ENCODE measurements around the gene CCDC97.

Gene CCDC97

DNA sequence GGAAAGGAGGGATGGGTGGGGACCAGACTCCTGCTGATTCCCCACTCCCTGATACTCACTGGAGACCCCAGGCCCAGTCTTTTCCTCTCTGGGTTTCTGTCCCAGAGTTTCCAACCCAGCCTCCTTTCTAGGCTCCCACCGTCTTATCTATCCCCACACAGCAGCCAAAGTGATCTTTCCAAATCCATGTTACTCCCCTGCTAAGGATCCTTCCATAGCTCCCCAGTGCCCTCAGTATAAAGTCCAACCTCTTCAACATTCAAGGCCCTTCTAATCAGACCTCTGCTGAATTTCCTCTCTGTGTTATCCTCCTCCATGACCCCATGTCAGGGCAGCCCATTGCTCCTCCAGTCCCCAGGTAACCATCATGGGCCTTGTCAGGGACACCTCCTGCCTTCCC is 45.1 kb downstream of the CCDC97 start:
- H3K9me3 ChIP-seq (ENCODE audit: insufficient read depth, low read depth, low read length) = no peaks in the 10 kb centered on the region
- H3K27me3 ChIP-seq (ENCODE audit: insufficient read depth, low read length, poor library complexity, severe bottlenecking) = no peaks in the 10 kb centered on the region
- H2AFZ ChIP-seq (ENCODE audit: low read length) = no peak overlapping the region
- peaks cover 37% of the 10 kb centered on the region for H3K4me1 ChIP-seq (ENCODE audit: insufficient read depth, low read length, poor library complexity, severe bottlenecking)
- H3K9me2 ChIP-seq (replicated peaks; ENCODE audit: low read depth, low read length) = no peaks in the 10 kb centered on the region
- H3K79me2 ChIP-seq (ENCODE audit: insufficient read depth, low read length) = peaks cover 45% of the 10 kb centered on the region
- no peak overlapping the region for H3K4me3 ChIP-seq (ENCODE audit: low read length, poor library complexity, severe bottlenecking)
- H3K36me3 ChIP-seq (ENCODE audit: insufficient read depth, low read length) = no peaks in the 10 kb centered on the region
- H4K20me1 ChIP-seq (ENCODE audit: insufficient read depth, low read length, poor library complexity, severe bottlenecking) = peaks cover 22% of the 10 kb centered on the region
- H3K9ac ChIP-seq (ENCODE audit: low read depth, low read length, poor library complexity, severe bottlenecking) = peak overlapping the region; percentile 92
- peak overlapping the region; percentile 100 for H3K4me2 ChIP-seq (ENCODE audit: low read depth, low read length, poor library complexity, severe bottlenecking)
- no peaks in the 10 kb centered on the region; the same call in 1 of the 2 replicates for H3F3A ChIP-seq (ENCODE audit: low read depth)
- no peak for TF ChIP-seq EZH2phosphoT487 (IDR thresholded peaks at IDR 0.05; ENCODE audit: borderline replicate concordance)
- TF ChIP-seq, protein P1, sequence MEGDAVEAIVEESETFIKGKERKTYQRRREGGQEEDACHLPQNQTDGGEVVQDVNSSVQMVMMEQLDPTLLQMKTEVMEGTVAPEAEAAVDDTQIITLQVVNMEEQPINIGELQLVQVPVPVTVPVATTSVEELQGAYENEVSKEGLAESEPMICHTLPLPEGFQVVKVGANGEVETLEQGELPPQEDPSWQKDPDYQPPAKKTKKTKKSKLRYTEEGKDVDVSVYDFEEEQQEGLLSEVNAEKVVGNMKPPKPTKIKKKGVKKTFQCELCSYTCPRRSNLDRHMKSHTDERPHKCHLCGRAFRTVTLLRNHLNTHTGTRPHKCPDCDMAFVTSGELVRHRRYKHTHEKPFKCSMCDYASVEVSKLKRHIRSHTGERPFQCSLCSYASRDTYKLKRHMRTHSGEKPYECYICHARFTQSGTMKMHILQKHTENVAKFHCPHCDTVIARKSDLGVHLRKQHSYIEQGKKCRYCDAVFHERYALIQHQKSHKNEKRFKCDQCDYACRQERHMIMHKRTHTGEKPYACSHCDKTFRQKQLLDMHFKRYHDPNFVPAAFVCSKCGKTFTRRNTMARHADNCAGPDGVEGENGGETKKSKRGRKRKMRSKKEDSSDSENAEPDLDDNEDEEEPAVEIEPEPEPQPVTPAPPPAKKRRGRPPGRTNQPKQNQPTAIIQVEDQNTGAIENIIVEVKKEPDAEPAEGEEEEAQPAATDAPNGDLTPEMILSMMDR (conservative IDR thresholded peaks at IDR 0.05; ENCODE audit: low read length) = no peak

DNA sequence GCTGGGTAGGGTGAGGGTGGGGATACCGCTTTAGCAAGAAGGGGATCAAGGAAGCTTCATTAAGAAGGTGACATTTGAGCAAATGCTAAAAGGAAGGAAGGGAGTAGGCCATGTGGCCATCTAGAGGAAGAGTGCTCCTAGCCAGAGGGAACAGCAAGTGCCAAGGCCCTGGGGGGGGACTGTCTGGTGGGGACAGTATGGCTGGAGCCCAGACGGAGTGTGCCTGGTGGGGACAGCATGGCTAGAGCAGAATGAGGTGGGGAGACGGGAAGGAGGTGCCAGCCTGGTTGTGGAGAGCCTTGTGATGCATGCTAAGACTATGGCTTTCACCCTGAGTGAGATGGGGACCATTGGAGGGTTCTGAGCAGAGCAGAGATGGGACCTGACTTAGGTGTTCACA is 45.8 kb downstream of the CCDC97 start:
- Histone ChIP-seq H3K9me3 (ENCODE audit: insufficient read depth, low read depth, low read length) (no peaks in the 10 kb centered on the region), H3K4me3 (ENCODE audit: low read length, poor library complexity, severe bottlenecking) (no peak overlapping the region), H3K4me1 (ENCODE audit: insufficient read depth, low read length, poor library complexity, severe bottlenecking) (peaks cover 32% of the 10 kb centered on the region), H3F3A (ENCODE audit: low read depth) (no peaks in the 10 kb centered on the region; the same call in 1 of the 2 replicates), H3K36me3 (ENCODE audit: insufficient read depth, low read length) (no peaks in the 10 kb centered on the region), H3K9ac (ENCODE audit: low read depth, low read length, poor library complexity, severe bottlenecking) (peak overlapping the region; percentile 35), H3K79me2 (ENCODE audit: insufficient read depth, low read length) (peaks cover 37% of the 10 kb centered on the region), H3K9me2 (replicated peaks; ENCODE audit: low read depth, low read length) (no peaks in the 10 kb centered on the region), H3K27me3 (ENCODE audit: insufficient read depth, low read length, poor library complexity, severe bottlenecking) (no peaks in the 10 kb centered on the region), H4K20me1 (ENCODE audit: insufficient read depth, low read length, poor library complexity, severe bottlenecking) (peaks cover 16% of the 10 kb centered on the region), H3K4me2 (ENCODE audit: low read depth, low read length, poor library complexity, severe bottlenecking) (no peak overlapping the region), H2AFZ (ENCODE audit: low read length) (no peak overlapping the region)
- TF ChIP-seq, protein P1 (conservative IDR thresholded peaks at IDR 0.05; ENCODE audit: low read length) = no peak
- TF ChIP-seq EZH2phosphoT487 (IDR thresholded peaks at IDR 0.05; ENCODE audit: borderline replicate concordance) = no peak

DNA sequence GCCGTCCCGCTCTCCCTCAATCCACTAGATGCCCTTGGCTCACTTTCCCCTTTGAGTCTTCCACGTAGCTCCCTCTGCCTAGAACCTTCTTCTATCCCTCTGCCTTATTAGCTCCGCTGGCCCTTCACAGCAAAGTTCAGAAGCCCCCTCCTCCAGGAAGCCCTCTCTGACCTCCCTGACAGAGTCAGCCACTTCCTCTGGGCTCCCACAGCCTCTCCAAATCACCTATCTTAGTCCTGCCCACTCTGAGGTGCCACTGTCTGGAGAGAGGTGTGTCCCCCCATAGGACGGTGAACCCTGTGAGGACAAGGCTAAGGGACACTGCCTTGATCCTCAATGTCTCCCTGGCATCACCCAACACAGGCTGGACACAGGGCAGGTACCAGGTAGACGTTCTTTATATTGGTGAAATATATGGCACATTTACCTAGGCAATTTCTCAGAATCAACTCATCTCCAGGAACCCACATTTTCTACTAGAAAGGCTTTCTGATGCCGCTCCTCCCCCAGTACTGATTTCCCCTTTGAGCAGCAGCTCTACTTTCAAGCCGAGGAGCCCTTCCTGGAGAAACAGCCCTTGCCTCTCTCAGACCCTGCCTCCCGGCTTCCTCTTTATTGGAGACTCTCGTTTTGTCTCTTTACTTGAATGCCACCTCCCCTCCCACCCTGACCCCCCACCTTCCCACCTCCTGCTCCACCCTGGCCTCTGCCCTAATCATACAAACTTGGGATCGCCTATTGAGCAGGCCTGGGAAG is 47.2 kb downstream of the CCDC97 start:
- H3K9ac ChIP-seq (ENCODE audit: low read depth, low read length, poor library complexity, severe bottlenecking) = no peak overlapping the region
- no peak overlapping the region for H3K4me2 ChIP-seq (ENCODE audit: low read depth, low read length, poor library complexity, severe bottlenecking)
- no peak overlapping the region for H2AFZ ChIP-seq (ENCODE audit: low read length)

More for the DNA sequence above, 47.2 kb downstream of the CCDC97 start:
- TF ChIP-seq, protein P1 (conservative IDR thresholded peaks at IDR 0.05; ENCODE audit: low read length) = no peak
- no peak for TF ChIP-seq EZH2phosphoT487 (IDR thresholded peaks at IDR 0.05; ENCODE audit: borderline replicate concordance)
- peaks cover 28% of the 10 kb centered on the region for H3K4me1 ChIP-seq (ENCODE audit: insufficient read depth, low read length, poor library complexity, severe bottlenecking)
- H4K20me1 ChIP-seq (ENCODE audit: insufficient read depth, low read length, poor library complexity, severe bottlenecking) = peaks cover 2% of the 10 kb centered on the region
- H3K27me3 ChIP-seq (ENCODE audit: insufficient read depth, low read length, poor library complexity, severe bottlenecking) = no peaks in the 10 kb centered on the region
- H3F3A ChIP-seq (ENCODE audit: low read depth) = no peaks in the 10 kb centered on the region
- H3K36me3 ChIP-seq (ENCODE audit: insufficient read depth, low read length) = no peaks in the 10 kb centered on the region
- no peak overlapping the region for H3K4me3 ChIP-seq (ENCODE audit: low read length, poor library complexity, severe bottlenecking)
- no peaks in the 10 kb centered on the region for H3K9me2 ChIP-seq (replicated peaks; ENCODE audit: low read depth, low read length)
- peaks cover 23% of the 10 kb centered on the region for H3K79me2 ChIP-seq (ENCODE audit: insufficient read depth, low read length)
- H3K9me3 ChIP-seq (ENCODE audit: insufficient read depth, low read depth, low read length) = no peaks in the 10 kb centered on the region

Measured in Loucy (cell line).